ENCODE results near the gene CEP112. TPM values are rescaled to one million over a fixed set of nuclear protein-coding genes. Genes with fewer than 3 reads are reported as not detected.

The CEP112 gene
- total and polyA plus RNA-seq, 2 of the 13 experiments (the other 11 are each of a cell fraction or from before 2014, with no cell fraction given) = 1.2 to 3.4 TPM

GRCh38 chr17:66235377-66235994 is 43.6 kb upstream of the CEP112 start (continued):
- TF ChIP-seq TBX3 (IDR thresholded peaks at IDR 0.05; ENCODE audit: borderline replicate concordance) (peak; percentile 78; the same call in 1 of the 2 replicates), KAT7 (CRISPR knock-in tag; IDR thresholded peaks at IDR 0.05; ENCODE audit: borderline replicate concordance) (0 out of 2 replicates have a peak, but pooled peaks have one; percentile 22), ZSCAN12 (CRISPR knock-in tag; IDR thresholded peaks at IDR 0.05) (no peak), MXD4 (CRISPR knock-in tag; IDR thresholded peaks at IDR 0.05) (0 out of 2 replicates have a peak, but pooled peaks have one; percentile 30), ZNF329 (CRISPR knock-in tag; IDR thresholded peaks at IDR 0.05; ENCODE audit: low read depth) (no peak), ESRRA (CRISPR knock-in tag; IDR thresholded peaks at IDR 0.05; ENCODE audit: low read depth) (no peak; the same call in 1 of the 2 replicates), ZNF503 (CRISPR knock-in tag; IDR thresholded peaks at IDR 0.05) (peak; percentile 90), ZNF589 (CRISPR knock-in tag; conservative IDR thresholded peaks at IDR 0.05) (no peak), RXRB (CRISPR knock-in tag; IDR thresholded peaks at IDR 0.05; ENCODE audit: borderline replicate concordance) (peak; percentile 80), KLF16 (CRISPR knock-in tag; IDR thresholded peaks at IDR 0.05) (peak in 1 of 2 experiments; percentile 93; a peak in 2 of 4 replicates), ZNF644 (CRISPR knock-in tag; IDR thresholded peaks at IDR 0.05; ENCODE audit: low read depth) (no peak), SMAD9 (CRISPR knock-in tag; IDR thresholded peaks at IDR 0.05) (no peak), KLF6 (CRISPR knock-in tag; IDR thresholded peaks at IDR 0.05) (peak; percentile 58; the same call in 1 of the 2 replicates), ZNF556 (CRISPR knock-in tag; IDR thresholded peaks at IDR 0.05; ENCODE audit: borderline replicate concordance) (no peak), NCOR1 (IDR thresholded peaks at IDR 0.05; ENCODE audit: borderline replicate concordance, low read length) (peak; percentile 97), NCOA2 (CRISPR knock-in tag; IDR thresholded peaks at IDR 0.05) (peak; percentile 99), KDM4B (CRISPR knock-in tag; IDR thresholded peaks at IDR 0.05) (no peak), ZNF124 (CRISPR knock-in tag; IDR thresholded peaks at IDR 0.05) (peak; percentile 27; the same call in 1 of the 2 replicates), ZNF224 (CRISPR knock-in tag; IDR thresholded peaks at IDR 0.05) (no peak), PHF21A (CRISPR knock-in tag; IDR thresholded peaks at IDR 0.05) (no peak), ZNF546 (CRISPR knock-in tag; conservative IDR thresholded peaks at IDR 0.05) (no peak), KAT8 (CRISPR knock-in tag; IDR thresholded peaks at IDR 0.05) (peak; percentile 77), ELF3 (CRISPR knock-in tag; IDR thresholded peaks at IDR 0.05) (peak; percentile 72; the same call in 1 of the 2 replicates), ZBTB34 (CRISPR knock-in tag; IDR thresholded peaks at IDR 0.05) (no peak), HNF4A (CRISPR knock-in tag; IDR thresholded peaks at IDR 0.05) (peak; percentile 98), HMG20B (CRISPR knock-in tag; conservative IDR thresholded peaks at IDR 0.05) (no peak), CC2D1A (CRISPR knock-in tag; IDR thresholded peaks at IDR 0.05) (no peak), SRY (CRISPR knock-in tag; IDR thresholded peaks at IDR 0.05) (no peak)

Data from HepG2 (cell line).